WTC11 (cell line): ENCODE results near the gene SMG7.

Experiments
- CTCF ChIP-seq: fragments of 200-600 bp; IDR thresholded peaks from 2 replicates; pipeline ENCODE4 v1.8.0; 2022; ENCODE audit warnings: antibody characterized with exemption
- ELF4 ChIP-seq: sonication (generic); formaldehyde crosslinking; IDR thresholded peaks from 2 replicates; pipeline ENCODE4 v1.8.1; 2022; ENCODE audit warnings: low read depth, mild to moderate bottlenecking, moderate library complexity, missing genetic modification reagents
- GABPB1 ChIP-seq: sonication (generic); formaldehyde crosslinking; IDR thresholded peaks from 2 replicates; pipeline ENCODE4 v1.8.1; 2023; ENCODE audit warnings: mild to moderate bottlenecking, missing genetic modification reagents

GRCh38 chr1:183432548-183432875 is 39.8 kb upstream of the SMG7 start:
- TF ChIP-seq CTCF: no peak
- no peak for TF ChIP-seq ELF4 (CRISPR knock-in tag)
- no peak for TF ChIP-seq GABPB1 (CRISPR knock-in tag)
